Ovary (tissue), 3 donors: ENCODE measurements around the gene MYO3B.

Source experiments
- CTCF ChIP-seq, 3 donors: fragments of 450-650 bp in 2 of 3; fragments of 200-600 bp in 1 of 3; IDR thresholded peaks; one replicate each; pipeline versions ENCODE4 v1.5.1 to v1.8.0; 2016 to 2022; ENCODE audit warnings: antibody characterized with exemption in 3 of 3, mild to moderate bottlenecking in 1 of 3
- EP300 ChIP-seq: sonication (generic); formaldehyde crosslinking; IDR thresholded peaks from one replicate; pipeline ENCODE4 v1.6.1; 2017; ENCODE audit warnings: antibody characterized with exemption
- POLR2A ChIP-seq: fragments of 450-650 bp; IDR thresholded peaks from one replicate; pipeline ENCODE4 v1.6.1; 2017; ENCODE audit warnings: antibody characterized with exemption, mild to moderate bottlenecking, moderate library complexity
- donor health status: DM: no; HTN: no; CAD: no.

- no peak for TF ChIP-seq CTCF (IDR thresholded peaks at IDR 0.05)
- no peak for TF ChIP-seq POLR2A
- TF ChIP-seq EP300 = no peak
Observed at GRCh38 chr2:170641961-170642360, 464.0 kb downstream of the MYO3B start.
